SK-N-SH treated with all-trans-retinoic acid at 6 μM for 48 hours (cell line): ENCODE measurements around the gene OR2G3.

ENCODE experiments used
- ATAC-seq: fragments of 200-7000 bp; cut with Tn5 transposase; 3 replicates; pipeline ENCODE4 v1.9.1; 2020; ENCODE audit warnings: mild to moderate bottlenecking, moderate library complexity
- ARNTL ChIP-seq: fragments of 450-650 bp; formaldehyde crosslinking; IDR thresholded peaks from 2 replicates; pipeline ENCODE4 v1.5.0; 2020; ENCODE audit warnings: low read depth, mild to moderate bottlenecking, moderate library complexity, borderline replicate concordance
- BACH2 ChIP-seq: fragments of 250-450 bp; sonication (Bioruptor Pico); IDR thresholded peaks from 2 replicates; pipeline ENCODE4 v1.9.0; 2021; ENCODE audit warnings: mild to moderate bottlenecking, borderline replicate concordance
- CSDC2 ChIP-seq: fragments of 250-450 bp; sonication (Bioruptor Pico); IDR thresholded peaks from 2 replicates; pipeline ENCODE4 v1.5.0; 2020; ENCODE audit warnings: mild to moderate bottlenecking, moderate library complexity
- CSRNP3 ChIP-seq: fragments of 250-450 bp; sonication (Bioruptor Pico); IDR thresholded peaks from 2 replicates; pipeline ENCODE4 v1.5.1; 2021; ENCODE audit warnings: mild to moderate bottlenecking, moderate library complexity
- ESRRG ChIP-seq: fragments of 250-450 bp; sonication (Bioruptor Pico); IDR thresholded peaks from 2 replicates; pipeline ENCODE4 v1.6.1; 2021; ENCODE audit warnings: mild to moderate bottlenecking
- GLIS3 ChIP-seq: fragments of 250-450 bp; sonication (Bioruptor Pico); IDR thresholded peaks from 2 replicates; pipeline ENCODE4 v1.5.0; 2020; ENCODE audit warnings: mild to moderate bottlenecking, moderate library complexity
- ISL1 ChIP-seq: fragments of 250-450 bp; sonication (Bioruptor Pico); IDR thresholded peaks from 2 replicates; pipeline ENCODE4 v2.1.2; 2022; ENCODE audit warnings: mild to moderate bottlenecking, moderate library complexity
- PATZ1 ChIP-seq: fragments of 250-450 bp; sonication (Bioruptor Pico); IDR thresholded peaks from 2 replicates; pipeline ENCODE4 v1.8.0; 2020; ENCODE audit warnings: mild to moderate bottlenecking, moderate library complexity, borderline replicate concordance
- PPARA ChIP-seq: fragments of 250-450 bp; sonication (Bioruptor Pico); IDR thresholded peaks from 2 replicates; pipeline ENCODE4 v1.5.0; 2020; ENCODE audit warnings: mild to moderate bottlenecking, borderline replicate concordance
- RARB ChIP-seq: fragments of 250-450 bp; sonication (Bioruptor Pico); IDR thresholded peaks from 2 replicates; pipeline ENCODE4 v1.8.0; 2021; ENCODE audit warnings: mild to moderate bottlenecking, moderate library complexity
- SNAI2 ChIP-seq: fragments of 250-450 bp; sonication (Bioruptor Pico); IDR thresholded peaks from 2 replicates; pipeline ENCODE4 v1.5.0; 2020; ENCODE audit warnings: mild to moderate bottlenecking, moderate library complexity
- TCF4 ChIP-seq: fragments of 250-450 bp; sonication (Bioruptor Pico); IDR thresholded peaks from 2 replicates; pipeline ENCODE4 v1.8.0; 2021; ENCODE audit warnings: mild to moderate bottlenecking, moderate library complexity, borderline replicate concordance
- TOX ChIP-seq: fragments of 250-450 bp; sonication (Bioruptor Pico); IDR thresholded peaks from 2 replicates; pipeline ENCODE4 v1.8.0; 2021; ENCODE audit warnings: mild to moderate bottlenecking, moderate library complexity, borderline replicate concordance
- ZC3H10 ChIP-seq: fragments of 250-450 bp; sonication (Bioruptor Pico); IDR thresholded peaks from 2 replicates; pipeline ENCODE4 v1.5.1; 2021; ENCODE audit warnings: mild to moderate bottlenecking, moderate library complexity
- ZFP30 ChIP-seq: fragments of 450-650 bp; formaldehyde crosslinking; IDR thresholded peaks from 2 replicates; pipeline ENCODE4 v1.5.0; 2022; ENCODE audit warnings: mild to moderate bottlenecking, moderate library complexity
- ZNF565 ChIP-seq: fragments of 450-650 bp; formaldehyde crosslinking; conservative IDR thresholded peaks from 2 replicates; pipeline ENCODE4 v1.5.0; 2020; ENCODE audit warnings: low read depth, mild to moderate bottlenecking, moderate library complexity
- ZNF70 ChIP-seq: fragments of 450-650 bp; formaldehyde crosslinking; IDR thresholded peaks from 2 replicates; pipeline ENCODE4 v1.5.0; 2020; ENCODE audit warnings: mild to moderate bottlenecking, moderate library complexity
- ZNF8 ChIP-seq: fragments of 450-650 bp; formaldehyde crosslinking; IDR thresholded peaks from 2 replicates; pipeline ENCODE4 v1.5.0; 2020; ENCODE audit warnings: mild to moderate bottlenecking, moderate library complexity
- TF ChIP-seq, protein P1 (sequence below): fragments of 250-450 bp; sonication (Bioruptor Pico); IDR thresholded peaks from 2 replicates; pipeline ENCODE4 v1.5.1; 2020; ENCODE audit warnings: low read depth, mild to moderate bottlenecking, moderate library complexity
- TF ChIP-seq, protein P2 (sequence below): fragments of 250-450 bp; sonication (Bioruptor Pico); IDR thresholded peaks from 2 replicates; pipeline ENCODE4 v1.5.0; 2020; ENCODE audit warnings: mild to moderate bottlenecking, moderate library complexity
- TF ChIP-seq, protein P3 (sequence below): fragments of 250-450 bp; sonication (Bioruptor Pico); IDR thresholded peaks from 2 replicates; pipeline ENCODE4 v1.8.0; 2021; ENCODE audit warnings: low read depth, mild to moderate bottlenecking, moderate library complexity, borderline replicate concordance

The OR2G3 gene

DNA sequence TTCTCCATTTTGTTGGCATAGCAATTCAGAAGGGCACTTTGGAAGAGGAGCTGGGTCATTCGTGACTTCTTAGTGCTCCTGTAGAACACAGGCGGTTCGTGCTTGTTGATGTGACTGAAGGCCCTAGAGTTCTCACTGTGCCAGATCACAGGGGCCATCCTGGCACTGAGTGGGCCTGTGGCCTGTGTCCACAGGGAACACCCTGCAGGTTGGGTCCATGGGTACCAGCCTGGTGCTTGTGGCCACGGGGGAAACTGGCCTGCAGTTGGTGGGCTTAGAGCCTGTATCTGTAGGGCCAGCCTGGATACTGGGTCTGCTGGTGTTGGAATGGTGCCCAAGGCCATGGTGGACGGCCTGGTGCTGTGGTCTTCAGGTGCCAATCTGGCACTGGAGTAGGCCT lies 9.2 kb downstream of the OR2G3 start (continued):
- TF ChIP-seq, protein P1, sequence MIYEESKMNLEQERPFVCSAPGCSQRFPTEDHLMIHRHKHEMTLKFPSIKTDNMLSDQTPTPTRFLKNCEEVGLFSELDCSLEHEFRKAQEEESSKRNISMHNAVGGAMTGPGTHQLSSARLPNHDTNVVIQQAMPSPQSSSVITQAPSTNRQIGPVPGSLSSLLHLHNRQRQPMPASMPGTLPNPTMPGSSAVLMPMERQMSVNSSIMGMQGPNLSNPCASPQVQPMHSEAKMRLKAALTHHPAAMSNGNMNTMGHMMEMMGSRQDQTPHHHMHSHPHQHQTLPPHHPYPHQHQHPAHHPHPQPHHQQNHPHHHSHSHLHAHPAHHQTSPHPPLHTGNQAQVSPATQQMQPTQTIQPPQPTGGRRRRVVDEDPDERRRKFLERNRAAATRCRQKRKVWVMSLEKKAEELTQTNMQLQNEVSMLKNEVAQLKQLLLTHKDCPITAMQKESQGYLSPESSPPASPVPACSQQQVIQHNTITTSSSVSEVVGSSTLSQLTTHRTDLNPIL (CRISPR knock-in tag), result no peak
- TF ChIP-seq, all 23 proteins: peak for 0

DNA sequence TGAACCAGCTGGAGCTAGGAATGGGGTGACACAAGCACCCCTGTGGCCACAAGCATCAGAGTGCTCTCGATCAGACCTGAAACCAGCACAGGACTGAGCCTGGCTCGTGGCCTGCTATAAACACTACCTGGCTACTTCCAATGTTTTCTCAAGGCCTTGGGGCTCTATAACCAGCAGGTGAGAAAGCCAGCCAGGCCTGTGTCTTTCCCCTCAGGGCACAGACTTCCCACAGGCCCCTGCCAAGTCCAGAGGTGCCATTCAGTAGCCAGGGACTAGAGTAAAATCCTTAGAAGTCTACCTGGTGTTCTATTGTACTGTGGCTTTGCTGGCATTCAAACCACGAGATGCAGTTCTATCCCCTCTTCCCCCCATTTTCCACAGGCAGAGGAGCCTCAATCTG lies 22.6 kb downstream of the OR2G3 start:
- TF ChIP-seq, protein P2, sequence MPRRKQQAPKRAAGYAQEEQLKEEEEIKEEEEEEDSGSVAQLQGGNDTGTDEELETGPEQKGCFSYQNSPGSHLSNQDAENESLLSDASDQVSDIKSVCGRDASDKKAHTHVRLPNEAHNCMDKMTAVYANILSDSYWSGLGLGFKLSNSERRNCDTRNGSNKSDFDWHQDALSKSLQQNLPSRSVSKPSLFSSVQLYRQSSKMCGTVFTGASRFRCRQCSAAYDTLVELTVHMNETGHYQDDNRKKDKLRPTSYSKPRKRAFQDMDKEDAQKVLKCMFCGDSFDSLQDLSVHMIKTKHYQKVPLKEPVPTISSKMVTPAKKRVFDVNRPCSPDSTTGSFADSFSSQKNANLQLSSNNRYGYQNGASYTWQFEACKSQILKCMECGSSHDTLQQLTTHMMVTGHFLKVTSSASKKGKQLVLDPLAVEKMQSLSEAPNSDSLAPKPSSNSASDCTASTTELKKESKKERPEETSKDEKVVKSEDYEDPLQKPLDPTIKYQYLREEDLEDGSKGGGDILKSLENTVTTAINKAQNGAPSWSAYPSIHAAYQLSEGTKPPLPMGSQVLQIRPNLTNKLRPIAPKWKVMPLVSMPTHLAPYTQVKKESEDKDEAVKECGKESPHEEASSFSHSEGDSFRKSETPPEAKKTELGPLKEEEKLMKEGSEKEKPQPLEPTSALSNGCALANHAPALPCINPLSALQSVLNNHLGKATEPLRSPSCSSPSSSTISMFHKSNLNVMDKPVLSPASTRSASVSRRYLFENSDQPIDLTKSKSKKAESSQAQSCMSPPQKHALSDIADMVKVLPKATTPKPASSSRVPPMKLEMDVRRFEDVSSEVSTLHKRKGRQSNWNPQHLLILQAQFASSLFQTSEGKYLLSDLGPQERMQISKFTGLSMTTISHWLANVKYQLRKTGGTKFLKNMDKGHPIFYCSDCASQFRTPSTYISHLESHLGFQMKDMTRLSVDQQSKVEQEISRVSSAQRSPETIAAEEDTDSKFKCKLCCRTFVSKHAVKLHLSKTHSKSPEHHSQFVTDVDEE, result no peak
- TF ChIP-seq ESRRG, result no peak
- TF ChIP-seq, protein P3, sequence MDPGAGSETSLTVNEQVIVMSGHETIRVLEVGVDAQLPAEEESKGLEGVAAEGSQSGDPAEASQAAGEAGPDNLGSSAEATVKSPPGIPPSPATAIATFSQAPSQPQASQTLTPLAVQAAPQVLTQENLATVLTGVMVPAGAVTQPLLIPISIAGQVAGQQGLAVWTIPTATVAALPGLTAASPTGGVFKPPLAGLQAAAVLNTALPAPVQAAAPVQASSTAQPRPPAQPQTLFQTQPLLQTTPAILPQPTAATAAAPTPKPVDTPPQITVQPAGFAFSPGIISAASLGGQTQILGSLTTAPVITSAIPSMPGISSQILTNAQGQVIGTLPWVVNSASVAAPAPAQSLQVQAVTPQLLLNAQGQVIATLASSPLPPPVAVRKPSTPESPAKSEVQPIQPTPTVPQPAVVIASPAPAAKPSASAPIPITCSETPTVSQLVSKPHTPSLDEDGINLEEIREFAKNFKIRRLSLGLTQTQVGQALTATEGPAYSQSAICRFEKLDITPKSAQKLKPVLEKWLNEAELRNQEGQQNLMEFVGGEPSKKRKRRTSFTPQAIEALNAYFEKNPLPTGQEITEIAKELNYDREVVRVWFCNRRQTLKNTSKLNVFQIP, result no peak
- no peak for TF ChIP-seq TOX (CRISPR knock-in tag)
- TF ChIP-seq PPARA, result no peak
- no peak for TF ChIP-seq BACH2
- TF ChIP-seq ZNF70, result no peak
- no peak for TF ChIP-seq RARB (CRISPR knock-in tag)
- TF ChIP-seq, protein P1 (CRISPR knock-in tag), result no peak
- TF ChIP-seq PATZ1, result no peak
- no peak for TF ChIP-seq ZNF8 (CRISPR knock-in tag)
- TF ChIP-seq ARNTL (CRISPR knock-in tag), result no peak
- no peak for TF ChIP-seq TCF4 (CRISPR knock-in tag)
- no peak for TF ChIP-seq ZNF565 (CRISPR knock-in tag)
- TF ChIP-seq SNAI2 (CRISPR knock-in tag), result no peak
- no peak for TF ChIP-seq GLIS3 (CRISPR knock-in tag)
- ATAC-seq, result no peak

GRCh38 chr1:247638011-247638410 lies 32.6 kb downstream of the OR2G3 start:
- TF ChIP-seq ZC3H10 (CRISPR knock-in tag), result no peak
- no peak for TF ChIP-seq ARNTL (CRISPR knock-in tag)
- TF ChIP-seq ZNF565 (CRISPR knock-in tag), result no peak
- TF ChIP-seq ESRRG, result no peak
- TF ChIP-seq ISL1 (CRISPR knock-in tag), result no peak
- no peak for TF ChIP-seq ZFP30 (CRISPR knock-in tag)
- no peak for TF ChIP-seq TCF4 (CRISPR knock-in tag)
- TF ChIP-seq CSRNP3 (CRISPR knock-in tag), result no peak
- no peak for TF ChIP-seq RARB (CRISPR knock-in tag)
- no peak for TF ChIP-seq BACH2
- no peak for TF ChIP-seq ZNF8 (CRISPR knock-in tag)
- TF ChIP-seq, protein P3, result no peak
- no peak for TF ChIP-seq CSDC2
- no peak for ATAC-seq
